Natural killer cell treated with Interleukin-12 subunit alpha and Interleukin-12 subunit beta and Interleukin-15 and Interleukin-18, amount 100 ng/mL, for 72 hours (primary cell): Measurements from ENCODE around the gene RGS3. TPM values are rescaled to one million over a fixed set of nuclear protein-coding genes. Genes with fewer than 3 reads are reported as not detected.

Source experiments
- ATAC-seq, 2 donors: fragments of 150-1000 bp; cut with Tn5 transposase in 1 of 2; sonication (Bioruptor Pico), chemical (Tn5 transposase) in 1 of 2; 2 replicates each; pipeline ENCODE4 v1.10.0; 2021
- DNase-seq: peaks from one replicate; pipeline ENCODE4 v3.0.0; 2022; ENCODE audit warnings: low spot score
- H3K27ac Mint-ChIP-seq, 2 donors: 1 replicate in 1 of 2; 2 replicates in 1 of 2; pipeline ENCODE4 v1.8.0; 2022; ENCODE audit warnings: mixed read lengths in 2 of 2, mild to moderate bottlenecking in 1 of 2, moderate library complexity in 1 of 2
- H3K27me3 Mint-ChIP-seq, 2 donors: 1 replicate in 1 of 2; 2 replicates in 1 of 2; pipeline ENCODE4 v1.8.0; 2022; ENCODE audit warnings: mixed read lengths in 2 of 2
- H3K36me3 Mint-ChIP-seq: one replicate; pipeline ENCODE4 v1.8.0; 2022; ENCODE audit warnings: mixed read lengths
- H3K4me1 Mint-ChIP-seq, 2 donors: 1 replicate in 1 of 2; 2 replicates in 1 of 2; pipeline ENCODE4 v1.8.0; 2022; ENCODE audit warnings: low read depth in 2 of 2, mixed read lengths in 2 of 2, mild to moderate bottlenecking in 1 of 2
- H3K4me3 Mint-ChIP-seq: one replicate; pipeline ENCODE4 v1.8.0; 2022; ENCODE audit warnings: mixed read lengths
- H3K9me3 Mint-ChIP-seq: 2 replicates; pipeline ENCODE4 v1.8.0; 2022; ENCODE audit warnings: mixed read lengths
- total RNA-seq, 2 donors: library from RNA; stranded (reverse); gene quantifications; one replicate each; pipeline ENCODE4 v1.2.3, GENCODE V29; 2022

Gene RGS3
- total RNA-seq, 2 donors from 2014 or later = 71.7 to 144 TPM

DNA sequence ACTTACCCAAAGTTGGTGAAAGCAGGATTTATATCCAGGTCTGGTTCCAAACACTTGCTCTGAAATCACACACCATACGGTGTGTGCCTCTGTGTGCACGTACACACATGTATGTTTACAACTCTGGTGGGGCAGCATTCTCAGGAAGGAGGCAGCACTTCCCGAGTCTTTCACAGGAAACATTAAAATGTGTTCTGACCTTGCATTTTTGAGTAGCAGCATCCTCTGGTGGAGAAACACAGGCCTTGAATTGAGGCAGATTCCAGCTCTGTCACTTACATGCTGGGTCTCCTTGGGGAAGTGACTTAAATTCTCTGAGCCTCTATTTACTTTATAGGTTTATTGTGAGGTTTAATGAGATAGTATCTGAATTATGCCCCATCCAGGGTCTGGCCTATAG lies 126.4 kb downstream of the RGS3 start:
- Mint-ChIP-seq H3K36me3 (no peaks in the 10 kb centered on the region), H3K4me1 (peaks cover 61 to 67% of the 10 kb centered on the region in 2 donors), H3K4me3 (no peak overlapping the region), H3K27me3 (no peaks in the 10 kb centered on the region), H3K9me3 (no peaks in the 10 kb centered on the region), H3K27ac (peak overlapping the region; percentile 89 to 96)
- no peak for ATAC-seq
- no peak for DNase-seq

DNA sequence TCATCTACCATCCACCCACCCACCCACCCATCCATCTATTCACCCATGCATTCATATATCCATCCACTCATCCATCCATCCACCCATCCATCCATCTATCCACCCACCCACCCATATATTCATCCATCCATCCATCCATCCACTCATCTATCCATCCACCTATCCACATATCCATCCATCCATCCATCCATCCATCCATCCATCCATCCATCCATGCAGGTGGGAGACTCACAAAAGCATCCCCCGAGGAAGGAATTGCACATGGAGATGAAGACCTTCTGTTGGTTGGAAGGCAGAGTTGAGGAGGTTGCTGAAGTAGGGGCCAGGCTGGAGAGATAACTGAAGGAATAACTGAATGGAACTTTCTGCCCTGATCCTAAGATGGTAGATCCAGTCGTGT lies 126.9 kb downstream of the RGS3 start:
- peak overlapping the region; percentile 89 to 96 for H3K27ac Mint-ChIP-seq
- H3K36me3 Mint-ChIP-seq = no peaks in the 10 kb centered on the region
- ATAC-seq = no peak

DNA sequence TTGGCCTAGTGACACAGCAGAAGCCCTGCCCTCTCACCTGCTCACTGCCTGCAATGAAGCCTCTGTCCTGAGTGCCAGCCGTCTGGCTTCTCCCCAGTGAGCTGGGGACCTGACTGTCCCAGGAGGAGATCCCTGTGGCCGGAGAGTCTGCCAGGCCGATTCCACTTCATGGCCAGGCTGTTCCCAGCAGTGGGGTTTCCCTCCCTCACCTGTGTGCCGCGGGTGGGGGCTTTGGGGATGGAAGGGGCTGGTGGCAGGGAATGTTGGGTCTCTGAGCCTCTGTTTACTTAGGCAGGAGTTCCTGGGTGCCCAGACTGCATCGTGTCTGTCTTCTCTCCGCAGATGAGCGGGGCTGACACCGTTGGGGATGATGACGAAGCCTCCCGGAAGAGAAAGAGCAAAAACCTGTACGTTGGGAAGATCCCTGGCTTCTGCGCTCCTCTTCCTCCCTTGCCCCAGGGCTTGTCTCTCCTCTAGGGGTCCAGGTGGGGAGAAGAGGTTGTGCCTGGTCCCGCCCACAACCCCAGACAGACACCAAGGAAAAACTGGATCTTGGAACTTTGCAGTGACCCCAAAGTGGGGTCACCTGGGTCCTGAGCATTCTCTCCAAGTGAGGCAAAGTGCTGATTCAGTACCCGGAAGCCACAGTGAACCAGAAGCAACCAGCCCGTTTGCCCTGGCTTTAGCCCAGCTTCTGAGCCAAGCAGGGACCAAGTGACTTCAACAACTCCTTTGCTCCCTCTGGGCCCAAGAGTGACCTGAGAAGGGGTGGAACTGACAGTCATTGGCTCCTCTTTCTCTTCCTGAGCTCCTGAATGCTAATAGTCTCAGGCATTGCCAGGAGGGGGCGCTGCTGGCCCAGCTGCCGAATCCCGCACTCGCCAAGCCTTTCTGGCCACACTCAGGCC lies 127.7 kb downstream of the RGS3 start:
- Mint-ChIP-seq H3K36me3 (no peaks in the 10 kb centered on the region), H3K4me1 (peaks cover 51 to 54% of the 10 kb centered on the region in 2 donors), H3K4me3 (no peak overlapping the region), H3K27me3 (no peaks in the 10 kb centered on the region), H3K9me3 (no peaks in the 10 kb centered on the region), H3K27ac (peak overlapping the region; percentile 86 to 89)
- DNase-seq (no peak), ATAC-seq (peak; percentile 57 to 62)

More for the DNA sequence above, 126.9 kb downstream of the RGS3 start:
- H3K9me3 Mint-ChIP-seq = no peaks in the 10 kb centered on the region
- H3K4me1 Mint-ChIP-seq = peaks cover 56 to 62% of the 10 kb centered on the region in 2 donors
- H3K27me3 Mint-ChIP-seq = no peaks in the 10 kb centered on the region
- DNase-seq = no peak
- no peak overlapping the region for H3K4me3 Mint-ChIP-seq

DNA sequence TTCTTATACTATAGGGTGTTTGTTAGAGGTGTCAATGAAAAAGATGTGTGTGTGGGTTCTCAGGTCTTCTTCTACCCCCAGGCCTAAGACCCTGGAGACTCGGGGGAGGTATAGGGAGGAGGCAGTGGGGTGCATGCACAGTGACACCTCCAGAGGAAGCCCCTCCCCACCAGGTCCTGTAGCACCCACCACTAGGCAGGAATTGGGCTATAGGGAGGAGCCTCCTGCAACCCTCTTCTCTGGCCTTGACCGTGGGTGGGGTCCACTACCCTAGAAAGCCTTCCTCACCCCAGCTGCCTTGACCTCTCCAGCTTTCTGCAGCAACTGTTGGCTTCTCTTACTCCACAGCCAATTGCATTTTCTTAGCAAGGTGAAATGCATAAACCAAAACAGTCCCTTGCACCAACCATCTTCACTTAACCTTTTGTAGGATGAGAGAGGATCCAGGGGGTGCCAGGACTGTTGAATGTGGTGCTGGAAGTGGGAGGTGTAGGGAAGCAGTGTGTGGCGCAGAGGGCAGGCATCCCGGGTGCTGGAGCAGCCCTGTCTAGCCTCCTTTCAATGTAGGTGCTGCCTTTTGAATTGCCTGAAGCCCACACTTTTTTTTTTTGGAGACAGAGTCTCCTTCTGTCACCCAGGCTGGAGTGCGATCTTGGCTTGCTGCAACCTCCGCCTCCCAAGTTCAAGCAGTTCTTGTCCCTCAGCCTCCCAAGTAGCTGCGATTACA lies 128.5 kb downstream of the RGS3 start:
- no peak for DNase-seq
- peaks cover 47% of the 10 kb centered on the region in 2 donors for H3K4me1 Mint-ChIP-seq
- H3K27me3 Mint-ChIP-seq = no peaks in the 10 kb centered on the region
- no peak overlapping the region for H3K4me3 Mint-ChIP-seq
- peak overlapping the region; percentile 86 to 89 for H3K27ac Mint-ChIP-seq
- ATAC-seq = peak in 1 of 2 donors; percentile 26
- no peaks in the 10 kb centered on the region for H3K36me3 Mint-ChIP-seq
- H3K9me3 Mint-ChIP-seq = no peaks in the 10 kb centered on the region

DNA sequence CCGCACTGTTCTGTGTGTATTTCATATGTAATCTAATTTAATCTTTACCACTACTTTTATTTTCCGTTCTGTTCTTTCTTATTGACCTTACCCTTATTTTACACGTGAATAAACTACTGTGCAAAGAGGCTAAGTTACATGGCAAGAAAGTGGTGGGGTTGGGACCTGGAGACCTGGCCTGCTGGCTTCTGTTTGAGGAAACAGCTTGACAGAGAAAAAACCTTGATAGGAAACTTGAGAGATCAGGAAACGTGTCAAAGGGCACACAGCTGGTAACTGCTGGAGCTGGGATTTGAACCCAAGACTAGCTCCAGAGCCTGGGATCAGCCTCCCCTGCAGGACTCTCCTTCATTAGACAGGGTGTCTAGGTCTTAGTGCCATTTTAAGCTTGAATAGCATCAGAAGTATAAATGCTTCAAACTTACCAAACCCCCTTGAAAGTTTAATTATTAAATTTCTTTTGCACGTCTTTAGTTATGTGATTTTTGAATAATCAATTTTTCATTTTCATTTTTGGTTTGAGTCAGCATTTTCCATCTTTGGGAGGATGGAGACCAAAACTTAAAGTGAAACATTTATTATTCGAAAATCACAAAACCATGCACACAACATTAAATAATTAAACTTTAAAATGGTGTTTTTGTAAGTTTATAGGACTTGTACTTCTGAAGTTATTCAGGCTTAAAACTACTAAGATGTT lies 129.5 kb downstream of the RGS3 start:
- Mint-ChIP-seq H3K27me3 (no peaks in the 10 kb centered on the region), H3K4me3 (peak overlapping the region; percentile 54), H3K4me1 (peaks cover 44 to 45% of the 10 kb centered on the region in 2 donors), H3K36me3 (no peaks in the 10 kb centered on the region), H3K27ac (peak overlapping the region; percentile 86 to 89), H3K9me3 (no peaks in the 10 kb centered on the region)
- ATAC-seq (no peak), DNase-seq (no peak)

DNA sequence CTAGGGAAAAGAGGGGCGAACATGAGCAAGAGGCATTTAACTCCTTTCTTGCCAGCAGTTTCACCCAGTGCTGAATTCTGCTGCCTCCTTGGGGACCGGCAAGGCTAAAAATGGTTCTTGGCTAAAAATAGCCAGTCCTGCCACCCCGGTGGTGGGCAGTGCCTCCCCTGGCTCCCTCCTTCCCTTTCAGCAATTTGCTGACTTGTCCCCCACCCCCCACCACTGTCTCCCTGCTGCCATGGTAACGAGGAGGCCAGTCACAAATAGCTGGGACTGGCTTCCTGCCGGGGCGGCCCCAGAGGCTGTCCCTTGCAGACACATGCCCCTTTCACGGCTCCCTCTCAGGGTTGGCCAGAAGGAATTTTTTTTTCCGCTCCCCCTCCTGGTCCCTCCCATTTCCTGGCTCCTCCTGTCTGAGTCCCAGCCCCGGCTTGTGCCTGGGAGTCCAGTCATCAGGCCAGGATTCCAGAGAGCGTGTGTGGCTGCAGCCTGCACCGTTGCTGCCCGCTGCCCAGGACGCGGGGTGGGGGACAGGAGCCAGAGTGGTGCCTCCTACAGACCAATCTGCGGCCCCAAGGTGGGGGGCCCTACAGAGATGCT lies 130.3 kb downstream of the RGS3 start:
- H3K27me3 Mint-ChIP-seq = no peaks in the 10 kb centered on the region
- H3K4me3 Mint-ChIP-seq = no peak overlapping the region
- peak overlapping the region; percentile 86 to 89 for H3K27ac Mint-ChIP-seq
- H3K36me3 Mint-ChIP-seq = no peaks in the 10 kb centered on the region
- H3K9me3 Mint-ChIP-seq = no peaks in the 10 kb centered on the region
- peak; percentile 26 to 70 for ATAC-seq
- peak; percentile 61 for DNase-seq
- peaks cover 36 to 40% of the 10 kb centered on the region in 2 donors for H3K4me1 Mint-ChIP-seq

DNA sequence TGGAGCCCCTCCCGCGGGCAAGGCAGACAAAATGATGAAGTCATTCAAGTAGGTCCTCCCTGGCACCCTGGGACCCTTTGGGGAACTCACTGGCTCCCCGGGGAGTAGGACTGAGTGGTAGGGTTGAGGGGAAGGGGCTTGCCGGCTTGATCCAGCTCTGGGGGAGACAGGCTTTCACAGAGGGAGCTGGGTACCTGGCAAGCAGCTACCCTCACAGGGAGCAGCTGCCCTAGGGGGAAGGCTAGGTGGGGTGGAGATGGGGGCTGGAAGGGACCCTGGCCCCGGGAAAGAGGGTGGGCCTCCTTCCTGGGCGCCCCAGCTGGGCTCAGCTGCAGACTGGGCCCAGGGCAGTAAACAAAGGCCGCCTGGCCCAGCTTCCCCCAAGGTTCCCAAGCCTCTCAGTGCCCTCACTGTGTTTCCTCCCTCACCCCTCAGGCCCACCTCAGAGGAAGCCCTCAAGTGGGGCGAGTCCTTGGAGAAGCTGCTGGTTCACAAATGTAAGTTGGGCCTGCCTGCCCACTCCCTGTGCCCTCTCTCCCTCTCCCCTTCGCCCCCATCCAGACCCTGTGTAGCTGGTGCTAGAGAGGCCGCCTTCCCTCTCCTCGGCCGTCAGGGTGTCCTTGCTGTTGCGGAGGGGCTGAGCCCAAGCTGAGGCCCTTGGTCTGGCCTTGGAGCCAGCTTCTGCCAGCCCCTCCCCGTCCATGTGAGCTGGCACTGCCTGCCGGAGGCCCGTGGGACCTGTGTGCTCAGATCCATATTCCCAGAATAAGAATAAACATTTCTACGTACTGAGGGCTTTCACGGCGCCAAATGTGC lies 131.2 kb downstream of the RGS3 start:
- no peaks in the 10 kb centered on the region for H3K9me3 Mint-ChIP-seq
- DNase-seq = peak; percentile 47
- no peaks in the 10 kb centered on the region for H3K27me3 Mint-ChIP-seq
- no peak overlapping the region for H3K4me3 Mint-ChIP-seq
- H3K27ac Mint-ChIP-seq = no peak overlapping the region
- no peaks in the 10 kb centered on the region for H3K36me3 Mint-ChIP-seq
- ATAC-seq = no peak
- H3K4me1 Mint-ChIP-seq = peaks cover 28 to 37% of the 10 kb centered on the region in 2 donors

DNA sequence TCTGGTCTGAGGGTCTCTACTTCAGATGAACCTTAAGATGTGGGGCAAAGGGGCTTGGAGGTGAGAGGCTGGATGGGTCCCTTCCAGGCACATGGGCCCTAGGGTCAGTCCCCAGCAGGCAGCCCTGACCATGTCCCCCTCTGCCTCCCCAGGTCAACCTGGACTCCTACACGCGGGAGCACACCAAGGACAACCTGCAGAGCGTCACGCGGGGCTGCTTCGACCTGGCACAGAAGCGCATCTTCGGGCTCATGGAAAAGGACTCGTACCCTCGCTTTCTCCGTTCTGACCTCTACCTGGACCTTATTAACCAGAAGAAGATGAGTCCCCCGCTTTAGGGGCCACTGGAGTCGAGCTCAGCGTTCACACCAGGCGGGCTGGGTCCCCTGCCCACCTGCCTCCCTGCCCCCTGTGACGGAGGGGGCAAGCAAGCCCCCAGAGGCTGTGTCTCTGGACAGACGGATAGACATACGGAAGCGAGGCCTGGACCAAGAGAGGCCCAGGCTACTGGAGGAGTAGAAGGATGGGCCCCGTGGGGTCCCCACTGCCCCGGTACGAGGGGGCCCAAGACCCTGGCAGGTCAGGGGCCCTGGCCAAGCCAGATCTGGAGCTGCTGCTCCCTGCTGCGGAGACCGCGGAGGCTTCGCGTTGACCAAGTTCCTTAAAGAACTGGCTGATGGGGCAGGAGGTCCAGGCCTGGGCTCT lies 133.2 kb downstream of the RGS3 start:
- peaks cover 12 to 22% of the 10 kb centered on the region in 2 donors for H3K4me1 Mint-ChIP-seq
- no peaks in the 10 kb centered on the region for H3K9me3 Mint-ChIP-seq
- no peak overlapping the region for H3K4me3 Mint-ChIP-seq
- H3K27me3 Mint-ChIP-seq = no peaks in the 10 kb centered on the region
- ATAC-seq (no peak), DNase-seq (no peak)
- no peaks in the 10 kb centered on the region for H3K36me3 Mint-ChIP-seq
- H3K27ac Mint-ChIP-seq = peak overlapping the region in 1 of 2 donors; percentile 39

DNA sequence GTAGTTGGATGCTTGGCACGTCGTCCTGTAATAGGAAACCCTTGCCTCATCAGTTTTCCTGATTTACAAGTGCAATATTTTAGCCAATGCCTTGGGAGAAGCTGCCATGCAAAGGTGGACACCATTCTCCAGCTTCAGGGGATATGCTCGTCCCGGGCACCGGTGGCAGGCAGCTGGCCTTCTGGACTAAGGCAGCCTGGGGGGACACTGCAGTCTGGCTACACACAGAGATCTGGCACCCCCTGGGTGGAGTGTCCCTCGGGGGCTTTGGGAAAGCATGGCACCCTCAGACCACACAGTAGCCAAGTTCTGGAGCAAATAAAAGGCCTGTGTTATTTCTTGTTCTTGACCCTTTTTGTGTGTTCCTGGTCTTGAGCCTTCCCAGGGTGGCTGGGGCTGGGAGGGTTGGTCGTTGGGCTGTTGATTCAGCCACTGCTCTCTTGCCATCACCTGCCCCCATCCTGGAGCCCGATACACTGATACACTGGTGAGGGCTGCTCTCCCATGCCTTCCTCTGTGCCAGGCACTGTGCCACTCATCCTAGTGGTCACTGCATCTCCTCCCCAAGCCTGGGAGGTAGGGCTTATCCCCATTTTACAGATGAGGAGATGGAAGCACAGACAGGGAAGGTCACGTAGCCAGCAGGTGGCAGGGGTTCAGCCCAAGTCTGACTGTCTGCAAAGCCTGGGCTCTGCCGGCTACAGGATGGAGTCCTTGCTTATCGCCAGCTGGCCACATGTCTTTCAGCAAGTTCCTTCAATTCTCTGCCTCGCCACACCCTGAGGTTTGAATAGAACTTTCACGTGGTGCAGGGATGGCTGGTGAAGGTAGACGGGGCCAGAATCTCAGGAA lies 134.1 kb downstream of the RGS3 start:
- H3K27ac Mint-ChIP-seq = no peak overlapping the region
- no peaks in the 10 kb centered on the region for H3K27me3 Mint-ChIP-seq
- no peak for ATAC-seq
- H3K4me3 Mint-ChIP-seq = no peak overlapping the region
- no peak for DNase-seq
- no peaks in the 10 kb centered on the region for H3K9me3 Mint-ChIP-seq
- H3K36me3 Mint-ChIP-seq = no peaks in the 10 kb centered on the region
- peaks cover 5 to 16% of the 10 kb centered on the region in 2 donors for H3K4me1 Mint-ChIP-seq

DNA sequence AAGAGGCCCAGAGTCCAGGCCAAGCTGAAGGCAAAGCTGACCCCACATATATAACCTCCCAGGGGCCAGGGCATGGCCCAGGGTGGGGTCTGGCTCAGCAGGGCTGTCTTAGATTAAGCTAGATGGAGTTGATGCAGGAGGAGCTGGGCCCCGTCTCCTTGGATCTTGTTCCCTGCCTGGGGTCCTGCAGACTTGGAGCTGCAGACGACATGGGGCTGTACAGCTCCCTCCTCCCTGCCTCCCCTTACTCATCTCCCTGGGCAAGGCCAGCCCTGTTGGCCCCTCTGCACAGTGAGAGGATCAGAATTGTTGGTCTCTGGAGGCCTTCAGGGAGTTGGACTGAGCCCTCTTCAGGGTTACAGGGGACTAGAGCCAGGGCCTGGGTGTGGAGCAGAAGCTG lies 134.9 kb downstream of the RGS3 start:
- Mint-ChIP-seq H3K27me3 (no peaks in the 10 kb centered on the region), H3K36me3 (no peaks in the 10 kb centered on the region), H3K9me3 (no peaks in the 10 kb centered on the region), H3K27ac (no peak overlapping the region), H3K4me1 (peaks cover 0 to 12% of the 10 kb centered on the region in 2 donors), H3K4me3 (no peak overlapping the region)
- ATAC-seq (no peak), DNase-seq (peak; percentile 31)

DNA sequence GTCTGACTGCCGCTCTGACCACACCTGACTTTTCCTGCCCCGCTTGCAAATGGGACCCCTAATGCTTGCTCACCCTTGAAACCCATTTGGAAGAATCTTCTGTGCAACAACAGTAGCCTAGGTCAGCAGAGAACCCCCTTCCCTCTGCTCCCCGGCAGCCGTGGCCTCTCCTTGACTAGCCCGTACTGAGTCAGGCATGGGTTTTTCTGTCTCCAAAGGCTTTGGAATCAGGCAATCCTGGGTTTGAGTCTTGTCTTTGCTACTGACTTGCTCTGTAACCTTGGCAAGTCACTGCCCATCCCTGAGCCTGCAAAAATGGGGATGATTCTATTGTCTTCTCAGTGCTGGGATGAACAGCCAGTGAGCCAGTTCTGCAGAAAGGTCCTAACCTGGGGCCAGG lies 135.4 kb downstream of the RGS3 start:
- H3K27me3 Mint-ChIP-seq = no peaks in the 10 kb centered on the region
- H3K4me3 Mint-ChIP-seq = no peak overlapping the region
- peaks cover 0 to 12% of the 10 kb centered on the region in 2 donors for H3K4me1 Mint-ChIP-seq
- no peak for ATAC-seq
- H3K9me3 Mint-ChIP-seq = no peaks in the 10 kb centered on the region
- H3K27ac Mint-ChIP-seq = no peak overlapping the region
- no peaks in the 10 kb centered on the region for H3K36me3 Mint-ChIP-seq
- peak; percentile 50 for DNase-seq

DNA sequence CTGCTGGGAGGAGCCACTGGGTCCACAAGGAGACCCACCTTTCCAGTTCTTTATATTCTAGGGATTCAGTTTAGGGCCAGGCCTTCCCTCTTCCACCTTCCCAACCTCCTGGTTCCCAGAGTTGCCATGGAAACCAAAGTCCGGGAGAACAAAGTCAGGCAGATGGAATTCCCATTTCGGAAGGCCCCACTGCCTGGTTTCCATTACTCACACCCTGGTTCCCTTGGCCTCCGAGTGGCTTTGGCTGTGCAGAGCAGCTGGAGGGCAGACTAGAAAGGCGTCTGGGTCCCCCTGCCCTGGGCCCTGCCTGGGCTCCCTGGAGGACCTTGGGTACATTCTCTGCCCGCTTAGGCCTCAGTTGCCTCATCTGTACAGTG lies 136.1 kb downstream of the RGS3 start:
- Mint-ChIP-seq H3K4me1 (peaks cover 0 to 12% of the 10 kb centered on the region in 2 donors), H3K27ac (no peak overlapping the region), H3K9me3 (no peaks in the 10 kb centered on the region), H3K27me3 (no peaks in the 10 kb centered on the region), H3K36me3 (no peaks in the 10 kb centered on the region), H3K4me3 (no peak overlapping the region)
- DNase-seq (no peak), ATAC-seq (no peak)
